Neuronal stem cell (in vitro differentiated cells): ENCODE measurements around the gene TMEM107.

Experiments used
- DNase-seq: peaks from one replicate; pipeline ENCODE4 v3.0.0-alpha.2; 2013; ENCODE audit warnings: low spot score
- H2AFZ ChIP-seq: one replicate; pipeline ENCODE4 v1.6.1; 2013; ENCODE audit warnings: mild to moderate bottlenecking, low read length, inconsistent platforms
- H2AK5ac ChIP-seq: 2 replicates; pipeline ENCODE4 v1.6.1; 2013; ENCODE audit warnings: low read depth, mild to moderate bottlenecking, inconsistent platforms, low read length, moderate library complexity, mixed read lengths
- H2BK120ac ChIP-seq: 2 replicates; pipeline ENCODE4 v1.6.1; 2013; ENCODE audit warnings: low read depth, mild to moderate bottlenecking, inconsistent platforms, low read length, moderate library complexity, mixed read lengths
- H2BK12ac ChIP-seq: one replicate; pipeline ENCODE4 v1.6.1; 2013; ENCODE audit warnings: low read length, inconsistent platforms
- H2BK15ac ChIP-seq: 2 replicates; pipeline ENCODE4 v1.6.1; 2013; ENCODE audit warnings: mild to moderate bottlenecking, low read length, inconsistent platforms, mixed read lengths
- H2BK5ac ChIP-seq: one replicate; pipeline ENCODE4 v1.6.1; 2013; ENCODE audit warnings: inconsistent platforms, mild to moderate bottlenecking, low read length, moderate library complexity
- H3K14ac ChIP-seq: one replicate; pipeline ENCODE4 v1.6.1; 2013; ENCODE audit warnings: low read length, inconsistent platforms
- H3K18ac ChIP-seq: 2 replicates; pipeline ENCODE4 v1.6.1; 2013; ENCODE audit warnings: low read length, inconsistent platforms
- H3K23ac ChIP-seq: 2 replicates; pipeline ENCODE4 v1.6.1; 2013; ENCODE audit warnings: low read depth, mild to moderate bottlenecking, mixed read lengths, low read length, inconsistent platforms; ENCODE audit not compliant: poor library complexity
- H3K27ac ChIP-seq: replicated peaks from 3 replicates; pipeline ENCODE4 v1.5.1; 2013; ENCODE audit warnings: low read length, inconsistent platforms
- H3K27me3 ChIP-seq, 3 experiments: 2 replicates each; pipeline ENCODE4 v1.6.1; 2013; ENCODE audit warnings: low read length in 3 of 3, mild to moderate bottlenecking in 2 of 3, inconsistent platforms in 1 of 3, low read depth in 1 of 3, mixed read lengths in 1 of 3, moderate library complexity in 1 of 3; ENCODE audit not compliant: control insufficient read depth in 3 of 3, insufficient read depth in 3 of 3
- H3K36me3 ChIP-seq, 2 donors: replicated peaks in 1 of 2; 2 replicates each; pipeline ENCODE4 v1.6.1; 2013; ENCODE audit warnings: low read length in 2 of 2; ENCODE audit not compliant: control insufficient read depth in 2 of 2, insufficient read depth in 2 of 2
- H3K4ac ChIP-seq: 2 replicates; pipeline ENCODE4 v1.6.1; 2013; ENCODE audit warnings: inconsistent platforms, mild to moderate bottlenecking, low read length, moderate library complexity
- H3K4me1 ChIP-seq, 2 donors: 1 replicate in 1 of 2; 2 replicates in 1 of 2; pipeline ENCODE4 v1.6.1; 2013; ENCODE audit warnings: low read length in 2 of 2, low read depth in 1 of 2; ENCODE audit not compliant: control insufficient read depth in 2 of 2, insufficient read depth in 1 of 2
- H3K4me2 ChIP-seq: one replicate; pipeline ENCODE4 v1.6.1; 2013; ENCODE audit warnings: mild to moderate bottlenecking, low read length, inconsistent platforms; ENCODE audit not compliant: insufficient read depth, poor library complexity, severe bottlenecking
- H3K4me3 ChIP-seq, 2 donors: 2 replicates each; pipeline ENCODE4 v1.5.1; 2013; ENCODE audit warnings: low read length in 2 of 2, mild to moderate bottlenecking in 2 of 2, inconsistent platforms in 1 of 2, moderate library complexity in 1 of 2
- H3K79me1 ChIP-seq: one replicate; pipeline ENCODE4 v1.6.1; 2013; ENCODE audit warnings: low read depth, mild to moderate bottlenecking, inconsistent platforms, low read length, moderate library complexity
- H3K9ac ChIP-seq: one replicate; pipeline ENCODE4 v1.6.1; 2013; ENCODE audit warnings: mild to moderate bottlenecking, low read depth, low read length, inconsistent platforms; ENCODE audit not compliant: poor library complexity
- H3K9me3 ChIP-seq, 2 donors: replicated peaks in 1 of 2; 2 replicates each; pipeline versions ENCODE3 to v1.6.1; 2013; ENCODE audit warnings: low read length in 2 of 2, mild to moderate bottlenecking in 2 of 2, inconsistent platforms in 1 of 2, low read depth in 1 of 2, mixed read lengths in 1 of 2, moderate library complexity in 1 of 2; ENCODE audit not compliant: control insufficient read depth in 2 of 2, insufficient read depth in 1 of 2
- H4K8ac ChIP-seq: one replicate; pipeline ENCODE4 v1.6.1; 2013; ENCODE audit warnings: low read depth, mild to moderate bottlenecking, inconsistent platforms, low read length, moderate library complexity
- H4K91ac ChIP-seq: one replicate; pipeline ENCODE4 v1.6.1; 2013; ENCODE audit warnings: low read length, low read depth, mild to moderate bottlenecking, inconsistent platforms; ENCODE audit not compliant: poor library complexity
- WGBS, 2 donors: extraction: QIAGEN DNeasy Blood & Tissue Kit; methylation state at CpG; one replicate each; pipeline ENCODE4 v1.1.7; 2013; ENCODE audit warnings: missing lambda C conversion rate in 2 of 2, mixed read lengths in 1 of 2; ENCODE audit not compliant: insufficient read length in 2 of 2, insufficient replicate concordance in 1 of 2; ENCODE audit errors: extremely low coverage in 2 of 2; 5-methylcytosine and 5-hydroxymethylcytosine counted together

Gene TMEM107

DNA sequence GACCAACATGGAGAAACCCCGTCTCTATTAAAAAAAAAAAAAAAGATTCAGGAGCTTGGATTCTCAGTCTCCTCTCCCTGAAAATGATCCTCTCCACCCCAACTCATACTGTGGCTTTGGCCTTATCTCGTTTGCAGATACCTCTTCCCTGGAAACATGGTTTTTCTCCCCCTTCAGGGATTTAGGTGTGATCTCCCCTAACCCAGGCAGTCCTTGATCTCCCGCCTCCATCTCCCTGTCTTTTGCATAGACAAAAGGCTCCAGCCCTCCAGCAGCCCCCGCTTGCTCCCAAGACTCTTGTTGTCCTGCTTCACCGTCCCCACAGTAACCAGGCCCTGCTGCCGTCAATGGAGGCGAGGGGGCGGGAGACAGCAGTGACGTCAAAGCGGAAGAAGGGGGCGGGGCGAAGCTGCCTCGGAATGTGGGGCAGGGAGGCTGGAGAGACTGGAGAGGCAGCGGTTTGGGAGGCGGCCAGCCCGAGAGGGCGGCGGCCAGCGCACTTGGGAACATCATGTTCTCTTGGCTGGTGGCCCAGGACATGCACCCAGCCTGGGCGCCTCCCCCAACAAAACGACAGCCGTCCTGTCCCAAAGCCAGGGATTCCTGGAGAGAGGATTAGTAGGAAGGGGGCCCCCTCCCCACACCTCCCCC, 22.1 kb downstream of the TMEM107 start:
- Histone ChIP-seq H2BK120ac (no peak overlapping the region), H2AK5ac (peak overlapping the region; percentile 42), H3K14ac (no peak overlapping the region), H3K36me3 (peaks cover 14 to 21% of the 10 kb centered on the region in 2 donors), H3K4ac (no peak overlapping the region), H2AFZ (peak overlapping the region; percentile 50), H4K91ac (no peak overlapping the region), H3K23ac (peak overlapping the region; percentile 61), H3K4me1 (peaks cover 33 to 39% of the 10 kb centered on the region in 2 donors), H2BK12ac (no peak overlapping the region), H3K27me3 (no peaks in the 10 kb centered on the region), H3K27ac (peak overlapping the region; percentile 95), H4K8ac (no peak overlapping the region), H2BK5ac (peak overlapping the region; percentile 46), H3K4me3 (peak overlapping the region; percentile 31 to 32), H3K4me2 (peak overlapping the region; percentile 77), H3K9me3 (no peaks in the 10 kb centered on the region), H3K9ac (peak overlapping the region; percentile 27), H2BK15ac (peak overlapping the region; percentile 82), H3K18ac (peak overlapping the region; percentile 88), H3K79me1 (peaks cover 12% of the 10 kb centered on the region)
- no CpG with 5 or more reads among the region's 22 CpGs for WGBS, 2 donors
- DNase-seq: peak; percentile 97

DNA sequence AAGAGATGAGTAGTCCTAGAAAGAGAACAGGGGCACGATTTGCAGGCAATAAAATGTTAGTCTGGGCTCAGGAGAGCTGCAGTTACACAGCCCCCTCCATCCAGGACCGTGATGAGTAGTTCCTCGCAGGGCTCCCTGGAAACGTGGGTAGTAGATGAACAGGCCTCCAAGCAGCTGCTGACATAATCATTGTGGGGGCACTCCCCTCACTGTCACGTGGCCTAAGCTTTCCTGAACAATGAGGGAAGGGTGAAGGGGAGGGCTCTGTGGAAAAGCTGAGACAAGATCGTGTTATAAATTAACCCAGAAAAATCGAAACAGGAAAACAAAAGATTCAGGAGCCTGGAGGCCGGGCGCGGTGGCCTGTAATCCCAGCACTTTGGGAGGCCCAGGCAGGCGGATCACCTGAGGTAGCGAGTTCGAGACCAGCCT, 22.6 kb downstream of the TMEM107 start:
- Histone ChIP-seq H2BK120ac (no peak overlapping the region), H3K4ac (no peak overlapping the region), H3K27me3 (no peaks in the 10 kb centered on the region), H3K18ac (no peak overlapping the region), H2AK5ac (peak overlapping the region; percentile 42), H2BK12ac (no peak overlapping the region), H2BK15ac (no peak overlapping the region), H4K91ac (no peak overlapping the region), H3K4me2 (no peak overlapping the region), H2BK5ac (peak overlapping the region; percentile 46), H3K9me3 (no peaks in the 10 kb centered on the region), H3K79me1 (peaks cover 12% of the 10 kb centered on the region), H2AFZ (peak overlapping the region; percentile 20), H3K4me1 (peaks cover 32 to 39% of the 10 kb centered on the region in 2 donors), H3K27ac (peak overlapping the region; percentile 95), H3K4me3 (peak overlapping the region in 1 of 2 donors; percentile 32), H3K9ac (no peak overlapping the region), H4K8ac (no peak overlapping the region), H3K14ac (no peak overlapping the region), H3K23ac (no peak overlapping the region), H3K36me3 (peaks cover 16 to 22% of the 10 kb centered on the region in 2 donors)
- no CpG with 5 or more reads among the region's 13 CpGs for WGBS, 2 donors
- DNase-seq: no peak

DNA sequence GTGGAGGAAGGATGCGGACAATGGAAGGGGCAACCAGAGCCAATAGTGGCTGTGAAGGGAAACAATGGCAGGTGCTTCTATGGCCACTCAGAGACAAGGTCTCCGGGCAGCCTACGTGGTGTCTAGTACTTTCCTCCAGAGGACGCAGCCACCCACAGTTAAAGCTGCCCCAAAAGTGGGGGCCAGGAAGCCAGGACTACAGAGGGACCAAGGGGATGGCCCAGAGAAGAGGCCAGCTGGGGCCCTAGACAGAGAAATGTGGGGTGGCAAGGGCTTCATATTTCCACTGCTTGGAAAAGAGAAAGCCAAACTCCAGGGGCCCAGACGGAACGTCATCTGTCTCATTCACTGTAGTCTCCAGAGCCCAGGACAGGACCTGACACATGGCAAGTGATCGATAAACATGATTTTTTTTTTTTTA, 23.1 kb downstream of the TMEM107 start:
- peaks cover 18 to 23% of the 10 kb centered on the region in 2 donors for H3K36me3 ChIP-seq
- H3K4ac ChIP-seq: no peak overlapping the region
- H4K91ac ChIP-seq: no peak overlapping the region
- H2BK15ac ChIP-seq: no peak overlapping the region
- H3K27ac ChIP-seq: peak overlapping the region; percentile 35
- H2BK120ac ChIP-seq: no peak overlapping the region
- no peak overlapping the region for H3K4me3 ChIP-seq
- H2AFZ ChIP-seq: peak overlapping the region; percentile 80
- no peaks in the 10 kb centered on the region for H3K27me3 ChIP-seq
- H2BK5ac ChIP-seq: peak overlapping the region; percentile 20
- peak overlapping the region; percentile 55 for H3K18ac ChIP-seq
- no peaks in the 10 kb centered on the region for H3K9me3 ChIP-seq
- no peak overlapping the region for H2BK12ac ChIP-seq
- H3K79me1 ChIP-seq: peaks cover 12% of the 10 kb centered on the region
- H3K4me1 ChIP-seq: peaks cover 31 to 39% of the 10 kb centered on the region in 2 donors
- no CpG with 5 or more reads among the region's 7 CpGs for whole genome bisulfite sequencing, 2 donors
- H3K9ac ChIP-seq: no peak overlapping the region
- H3K14ac ChIP-seq: no peak overlapping the region
- H2AK5ac ChIP-seq: peak overlapping the region; percentile 43
- no peak overlapping the region for H3K4me2 ChIP-seq
- no peak overlapping the region for H3K23ac ChIP-seq
- no peak for DNase-seq
- no peak overlapping the region for H4K8ac ChIP-seq

DNA sequence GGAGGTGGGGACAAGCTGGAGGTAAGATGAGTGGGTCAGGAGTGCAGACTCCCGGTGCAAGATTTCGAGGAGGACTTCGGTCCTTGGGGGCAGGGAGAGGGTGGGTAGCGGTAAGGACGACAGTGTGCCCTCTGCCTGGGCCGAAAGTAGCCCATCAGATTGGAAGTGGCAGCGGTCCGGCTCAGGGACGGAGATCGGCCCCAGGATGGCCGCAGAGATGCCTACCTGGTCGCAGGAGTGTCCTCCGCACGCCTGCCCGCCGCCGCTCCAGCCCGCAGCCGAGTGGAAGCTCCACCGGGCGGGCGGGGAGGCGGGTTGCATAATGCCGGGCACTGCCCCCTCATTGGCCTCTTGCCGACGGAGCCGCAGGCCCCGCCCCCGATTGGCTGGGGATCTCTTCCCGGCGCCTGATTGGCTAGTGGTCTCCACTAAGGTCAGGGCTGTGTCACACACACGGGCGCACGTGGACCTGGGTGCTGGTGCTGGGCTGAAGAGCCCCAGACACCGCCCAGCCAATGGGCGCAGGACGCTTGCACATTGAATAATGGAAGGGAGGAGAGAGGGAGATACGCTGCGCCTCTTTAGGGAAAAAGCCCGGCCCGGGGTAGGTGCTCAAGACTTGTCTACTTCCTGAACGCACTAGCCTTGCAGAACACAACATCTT, 23.9 kb downstream of the TMEM107 start, which contains the start of gene PER1:
TSS of gene PER1 (minus strand) at position 293 of the 664 bp plus-strand sequence. CDS start 1,698 bp downstream, outside the sequence.
- peaks cover 31 to 39% of the 10 kb centered on the region in 2 donors for H3K4me1 ChIP-seq
- peak within 1 kb of the TSS; percentile 90 for H2BK5ac ChIP-seq
- peak within 1 kb of the TSS; percentile 54 to 88 for H3K4me3 ChIP-seq
- peak within 1 kb of the TSS; percentile 94 for H3K18ac ChIP-seq
- H3K23ac ChIP-seq: peak within 1 kb of the TSS; percentile 77
- H3K36me3 ChIP-seq: peaks cover 25 to 28% of the 10 kb centered on the region in 2 donors
- peak within 1 kb of the TSS; percentile 58 for H3K27ac ChIP-seq
- H3K9me3 ChIP-seq: no peaks in the 10 kb centered on the region
- WGBS, 2 donors: no CpG with 5 or more reads among the region's 42 CpGs
- H3K79me1 ChIP-seq: peaks cover 12% of the 10 kb centered on the region
- peak; percentile 80 for DNase-seq
- H2BK120ac ChIP-seq: peak within 1 kb of the TSS; percentile 21
- H3K4ac ChIP-seq: no peak within 1 kb of the TSS
- H2AK5ac ChIP-seq: peak within 1 kb of the TSS; percentile 43
- H3K27me3 ChIP-seq: no peaks in the 10 kb centered on the region
- H2AFZ ChIP-seq: peak within 1 kb of the TSS; percentile 80
- no peak within 1 kb of the TSS for H4K8ac ChIP-seq
- peak within 1 kb of the TSS; percentile 95 for H2BK15ac ChIP-seq
- peak within 1 kb of the TSS; percentile 91 for H3K14ac ChIP-seq
- peak within 1 kb of the TSS; percentile 100 for H3K4me2 ChIP-seq
- H2BK12ac ChIP-seq: no peak within 1 kb of the TSS
- H3K9ac ChIP-seq: peak within 1 kb of the TSS; percentile 99
- no peak within 1 kb of the TSS for H4K91ac ChIP-seq
